GM19438 (cell line): ENCODE data around the gene FOCAD.
A peak's percentile ranks its signal among the peaks of the same experiment; 100 is the strongest.

Experiments
- ATAC-seq: cut with Tn5 transposase; IDR thresholded peaks from one replicate; pipeline ENCODE4 v1.9.1; 2021; ENCODE audit warnings: low read depth; ENCODE audit not compliant: unreplicated experiment

FOCAD gene

GRCh38 chr9:20681467-20681866 is 2.6 kb upstream of the FOCAD start:
- ATAC-seq: no peak

DNA sequence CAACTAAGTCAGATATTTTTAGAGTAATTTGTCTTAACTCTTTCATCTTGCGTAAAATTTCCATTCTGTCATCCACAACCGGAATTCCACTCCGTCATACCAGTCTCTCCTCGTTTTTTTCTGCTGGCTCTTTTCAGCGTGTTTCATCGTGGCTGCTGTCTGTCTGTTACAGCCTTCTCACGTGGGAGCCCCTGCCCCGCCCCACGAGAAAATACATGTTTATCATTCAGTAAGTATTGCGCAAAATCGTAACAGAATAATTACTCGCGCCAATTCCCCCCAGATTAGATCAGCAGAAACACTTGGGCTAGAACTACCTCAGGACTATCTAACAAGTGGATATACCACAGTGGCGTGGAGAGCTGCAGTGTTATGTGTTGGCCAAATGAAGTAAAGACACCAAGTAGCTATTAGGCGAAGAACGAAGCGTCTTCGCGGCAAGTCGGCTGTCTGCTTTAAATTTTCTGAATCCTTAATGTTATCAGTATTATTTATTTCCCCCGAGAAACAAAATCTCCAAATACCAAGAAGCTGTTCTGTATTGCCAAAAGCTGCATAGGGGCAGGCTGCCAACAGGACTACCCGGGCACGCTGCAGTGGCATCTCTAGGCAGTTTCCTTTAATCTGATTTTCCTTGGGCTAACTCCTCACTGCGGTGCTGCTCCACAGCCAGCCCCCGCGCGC is 566 bp upstream of the FOCAD start:
- ATAC-seq: peak; percentile 9

DNA sequence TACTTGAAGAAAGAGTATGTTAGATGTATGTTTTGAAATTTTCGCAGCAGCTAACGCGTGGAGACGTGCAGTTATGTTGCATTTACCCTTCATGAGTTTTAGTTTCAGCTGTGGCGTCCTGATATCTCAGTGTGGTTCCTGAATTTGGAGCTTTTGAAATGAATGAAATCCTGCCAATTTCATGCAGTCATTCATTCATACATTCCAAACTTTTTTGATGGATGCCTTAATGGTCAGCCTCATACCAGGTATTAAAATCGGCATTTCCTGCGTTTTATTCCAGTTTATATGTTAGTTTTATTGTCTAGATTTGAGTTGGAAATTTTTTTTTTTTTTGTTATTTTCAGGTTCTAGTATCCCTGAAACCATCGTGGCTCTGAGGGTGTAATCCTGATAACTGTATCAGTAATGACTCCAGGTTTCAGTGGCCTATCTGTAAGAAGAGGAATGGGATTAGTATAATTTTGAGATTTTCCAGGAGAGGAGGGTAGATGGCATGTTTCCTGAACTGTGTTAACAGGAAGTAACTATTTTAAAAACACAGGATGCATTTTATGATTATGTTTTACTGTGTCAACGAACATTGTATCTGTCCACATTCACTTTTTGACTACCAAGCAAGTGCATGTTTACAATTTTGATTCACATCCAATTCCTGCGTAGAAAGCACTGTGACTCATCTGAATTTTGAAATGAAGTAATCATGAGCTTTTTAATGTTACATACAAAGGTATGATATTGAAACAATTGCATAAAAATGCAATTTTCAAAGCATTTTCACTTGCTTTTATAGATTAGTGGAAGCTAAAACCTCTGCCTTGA is 1.0 kb downstream of the FOCAD start:
- no peak for ATAC-seq

DNA sequence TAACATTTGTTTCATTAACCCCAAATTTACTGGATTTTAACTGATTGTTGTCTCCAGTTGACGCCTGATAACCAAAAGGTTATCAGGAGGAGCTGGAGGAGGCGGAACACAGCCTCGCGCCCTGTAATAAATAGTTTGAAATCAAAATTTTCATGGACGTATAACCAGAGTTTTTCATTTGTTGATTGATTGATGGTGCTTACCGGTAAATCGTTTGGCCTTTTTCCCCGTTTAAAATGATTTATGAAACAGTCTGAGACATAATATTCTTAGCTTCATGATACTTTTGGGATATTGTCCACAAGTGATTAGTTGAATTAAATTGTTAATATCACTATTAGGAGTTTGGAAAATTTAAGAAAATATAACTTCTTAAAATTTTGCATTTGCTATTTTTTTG is 1.7 kb downstream of the FOCAD start:
- no peak for ATAC-seq

DNA sequence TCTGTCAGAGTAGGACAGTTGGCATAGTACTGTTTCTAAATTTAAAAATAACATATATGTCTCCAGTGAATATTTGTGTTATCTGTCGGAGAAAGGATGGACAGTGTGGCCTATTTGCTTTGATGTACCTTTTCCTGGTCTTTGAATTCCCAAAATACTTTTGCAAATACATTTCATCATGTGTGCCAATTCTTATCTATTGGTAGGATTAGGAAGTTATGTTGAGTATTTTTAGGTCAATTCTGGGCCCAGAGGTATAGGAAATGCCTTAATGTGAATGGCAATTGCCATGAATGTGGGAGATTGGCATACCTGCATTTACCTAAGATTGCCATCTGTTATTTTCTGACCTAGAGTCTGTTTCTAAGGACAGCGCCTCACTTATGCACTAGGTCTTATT is 5.8 kb downstream of the FOCAD start:
- ATAC-seq: no peak

GRCh38 chr9:20692554-20692953 is 8.5 kb downstream of the FOCAD start:
- ATAC-seq: no peak

- no peak for ATAC-seq
Measured at GRCh38 chr9:20693068-20693467, 9.0 kb downstream of the FOCAD start.

- no peak for ATAC-seq
Measured at GRCh38 chr9:20694248-20694647, 10.2 kb downstream of the FOCAD start.

DNA sequence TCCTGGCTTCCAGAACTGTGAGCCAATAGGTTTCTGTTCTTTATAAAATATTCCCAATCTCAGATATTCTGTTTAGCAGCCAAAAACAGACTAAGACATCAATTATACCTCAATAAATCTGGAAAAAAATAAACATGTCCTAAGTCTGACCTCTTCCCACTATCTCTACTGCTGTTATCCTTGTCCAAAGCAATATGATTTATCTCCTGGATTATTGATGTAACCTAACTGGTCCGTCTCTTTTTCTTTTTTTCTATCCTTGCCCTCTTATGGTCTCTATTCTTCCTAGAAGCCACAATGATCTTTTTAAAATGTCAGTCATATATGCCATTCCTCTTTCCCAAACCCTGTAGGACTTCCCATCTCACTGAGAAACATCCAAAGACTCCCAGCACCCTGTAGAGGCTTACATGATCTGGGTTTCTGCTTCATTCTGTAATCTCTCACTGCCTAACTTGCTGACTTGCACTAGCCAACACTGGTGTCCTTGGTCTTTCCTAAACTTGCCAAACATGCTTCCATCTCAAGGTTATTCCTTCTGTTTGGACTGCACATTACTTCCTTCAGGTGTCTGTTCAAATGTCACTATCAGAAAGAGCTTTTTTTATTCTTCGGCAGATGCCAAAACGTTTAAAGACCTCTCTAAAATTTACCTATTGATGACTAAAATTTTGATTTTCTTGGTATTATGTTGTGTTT is 13.1 kb downstream of the FOCAD start:
- no peak for ATAC-seq

- no peak for ATAC-seq
Measured at GRCh38 chr9:20698782-20699181, 14.7 kb downstream of the FOCAD start.

- no peak for ATAC-seq
Measured at GRCh38 chr9:20701060-20701459, 17.0 kb downstream of the FOCAD start.

DNA sequence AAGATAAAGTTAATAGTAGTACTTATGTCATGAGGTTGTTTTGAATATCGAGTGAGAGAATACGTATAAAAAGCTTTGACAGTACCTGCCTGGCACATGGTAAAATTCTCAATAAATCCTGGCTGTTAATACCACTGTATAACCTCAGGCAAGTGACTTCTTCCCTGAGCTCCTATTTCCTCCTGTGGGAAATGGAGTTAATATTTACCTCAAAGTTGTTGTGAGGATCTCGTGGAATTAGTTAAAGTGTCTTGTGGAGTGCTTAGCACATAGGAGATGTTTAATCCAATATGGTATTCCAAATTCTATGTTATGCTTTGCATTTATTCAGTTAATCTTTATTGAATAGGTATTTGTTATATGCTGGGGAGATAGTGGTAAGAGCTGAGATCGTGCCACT is 18.5 kb downstream of the FOCAD start:
- no peak for ATAC-seq

- ATAC-seq: no peak
Measured at GRCh38 chr9:20703146-20703545, 19.1 kb downstream of the FOCAD start.

- no peak for ATAC-seq
Measured at GRCh38 chr9:20707708-20708107, 23.6 kb downstream of the FOCAD start.

- ATAC-seq: no peak
Measured at GRCh38 chr9:20713172-20713571, 29.1 kb downstream of the FOCAD start.

DNA sequence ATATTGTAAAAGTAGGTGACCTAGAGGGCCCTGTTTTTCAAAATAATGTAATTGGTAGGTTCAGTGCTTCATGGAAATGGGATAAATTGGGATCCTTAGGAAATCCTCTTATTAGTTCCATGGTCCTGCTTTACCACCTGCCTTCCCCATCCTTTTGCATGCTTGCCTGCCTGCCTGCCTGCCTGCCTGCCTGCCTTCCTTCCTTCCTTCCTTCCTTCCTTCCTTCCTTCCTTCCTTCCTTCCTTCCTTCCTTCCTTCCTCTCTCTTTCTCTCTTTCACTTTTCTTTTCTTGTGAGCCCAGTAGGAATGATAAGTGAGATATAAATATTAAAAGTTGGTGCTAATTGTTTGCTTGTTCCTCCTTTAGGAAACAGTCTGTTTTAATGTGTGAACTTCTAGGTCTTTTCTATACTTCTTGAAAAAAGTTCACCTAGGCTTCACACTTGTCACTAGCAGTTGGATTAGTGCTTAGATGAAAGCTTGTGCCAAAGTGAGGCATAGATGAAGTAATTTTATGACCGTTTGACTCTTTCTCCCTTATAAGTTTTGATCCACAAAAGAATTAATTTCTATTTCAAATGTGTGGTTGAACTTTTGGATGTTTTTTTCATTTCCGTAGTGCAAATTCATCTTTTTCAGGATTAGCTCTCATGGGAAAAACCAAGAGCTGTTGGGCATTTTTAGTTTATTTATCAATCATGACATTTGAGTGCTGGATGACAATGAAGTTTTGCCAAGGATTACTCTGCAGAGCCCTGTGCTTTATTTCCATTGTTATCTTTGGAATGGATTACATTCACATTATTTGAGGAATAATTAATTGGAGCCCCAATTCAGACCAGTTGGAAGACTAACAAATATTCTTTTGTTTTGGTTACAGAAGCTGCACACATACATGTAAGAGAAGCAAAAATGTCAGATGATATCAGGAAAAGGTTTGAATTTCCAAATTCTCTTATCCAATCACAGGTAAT is 30.7 kb downstream of the FOCAD start:
- ATAC-seq: no peak

DNA sequence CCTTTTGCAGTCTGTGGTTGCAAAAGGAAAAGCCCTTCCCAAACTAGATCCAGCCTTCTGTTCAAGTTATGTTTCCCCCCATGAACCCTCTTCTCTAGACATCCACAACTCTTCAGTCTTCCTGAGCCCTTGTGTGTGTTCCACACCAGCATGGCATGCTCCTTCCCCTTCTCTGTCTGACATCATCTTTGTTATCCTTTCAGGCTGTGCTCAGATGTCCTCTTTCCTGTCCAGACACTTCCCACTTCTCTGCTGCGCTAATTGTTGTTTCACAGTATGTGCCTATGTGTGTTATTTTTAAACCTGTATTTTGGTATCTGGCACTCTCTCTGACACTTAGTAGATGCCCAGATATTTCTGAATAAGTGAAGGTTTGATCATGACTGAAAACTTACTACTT is 38.2 kb downstream of the FOCAD start:
- ATAC-seq: no peak

DNA sequence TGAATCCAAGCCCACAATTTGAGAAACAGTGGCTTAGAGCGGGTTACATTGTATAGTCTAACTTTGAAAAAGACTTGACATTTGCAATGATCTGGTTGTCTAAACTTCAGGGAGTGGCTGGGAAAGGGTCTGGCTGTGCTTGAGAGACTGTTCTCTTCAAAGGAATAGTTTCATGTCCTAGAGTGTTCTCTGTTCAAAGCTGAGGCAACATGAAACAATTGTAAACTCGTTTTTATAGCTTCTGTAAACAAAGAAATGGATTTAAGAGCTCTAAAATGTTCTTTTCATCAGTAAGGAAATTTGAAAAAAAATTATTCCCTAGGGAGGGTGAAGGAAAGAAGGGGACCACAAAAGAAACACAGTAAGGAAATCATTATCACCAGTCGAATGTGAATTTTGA is 41.6 kb downstream of the FOCAD start:
- ATAC-seq: no peak

- no peak for ATAC-seq
Measured at GRCh38 chr9:20726144-20726543, 42.1 kb downstream of the FOCAD start.

DNA sequence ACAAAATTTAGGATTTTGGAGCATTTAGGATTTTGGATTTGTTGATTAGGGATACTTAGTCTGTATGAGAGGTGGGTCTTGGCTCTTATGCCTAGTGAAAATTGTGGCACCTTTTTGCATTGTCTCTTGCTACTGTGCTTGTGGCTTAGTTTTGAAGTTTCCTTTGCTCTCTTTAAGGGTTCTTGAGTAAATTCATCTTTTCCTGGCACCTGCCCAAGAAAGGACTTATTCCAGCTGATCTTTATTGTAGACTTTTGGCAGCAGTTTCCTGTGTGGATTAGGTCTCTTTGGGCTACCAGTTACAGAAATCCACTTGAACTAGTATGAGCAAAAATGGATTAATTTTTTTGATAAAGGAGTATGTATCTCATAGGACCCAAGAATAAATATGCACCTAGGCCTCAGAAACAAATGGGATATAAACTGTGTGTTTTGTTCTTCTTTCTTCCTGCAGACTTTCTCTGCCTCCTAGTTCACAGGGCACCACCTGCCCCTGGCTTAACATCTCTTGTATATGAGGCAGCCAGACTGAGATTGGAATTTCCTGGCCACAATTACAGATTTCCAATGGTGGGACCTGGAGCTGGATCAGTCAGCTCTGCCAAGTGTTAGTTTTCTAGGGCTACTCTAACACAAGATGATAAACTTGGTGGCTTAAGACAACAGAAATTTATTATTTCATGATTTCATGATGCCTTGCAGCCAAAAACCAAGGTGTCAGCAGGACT is 44.6 kb downstream of the FOCAD start:
- ATAC-seq: no peak
